Left lobe of liver (tissue), 2 donors: ENCODE results near the gene FOXP3. TPM values are rescaled to one million over a fixed set of nuclear protein-coding genes. Genes with fewer than 3 reads are reported as not detected.
A peak's percentile ranks its signal among the peaks of the same experiment; 100 is the strongest.

Experiments
- ATAC-seq: fragments of 200-7000 bp; cut with Tn5 transposase; one replicate; pipeline ENCODE4 v1.9.1; 2020; ENCODE audit warnings: mild to moderate bottlenecking, moderate library complexity
- DNase-seq: peaks from one replicate; pipeline ENCODE4 v3.0.0-alpha.2; 2020; ENCODE audit warnings: low spot score
- total RNA-seq: library from RNA; stranded (reverse); gene quantifications from one replicate; pipeline ENCODE4 v1.2.1, GENCODE V29; 2021
- donor health status: DM: no; HTN: no; CAD: no; lungs with moderate emphysema.
- donor health status: DM: no; HTN: yes; CAD: no.

The FOXP3 gene
- total RNA-seq, 1 donor from 2014 or later: 0.65 TPM

DNA sequence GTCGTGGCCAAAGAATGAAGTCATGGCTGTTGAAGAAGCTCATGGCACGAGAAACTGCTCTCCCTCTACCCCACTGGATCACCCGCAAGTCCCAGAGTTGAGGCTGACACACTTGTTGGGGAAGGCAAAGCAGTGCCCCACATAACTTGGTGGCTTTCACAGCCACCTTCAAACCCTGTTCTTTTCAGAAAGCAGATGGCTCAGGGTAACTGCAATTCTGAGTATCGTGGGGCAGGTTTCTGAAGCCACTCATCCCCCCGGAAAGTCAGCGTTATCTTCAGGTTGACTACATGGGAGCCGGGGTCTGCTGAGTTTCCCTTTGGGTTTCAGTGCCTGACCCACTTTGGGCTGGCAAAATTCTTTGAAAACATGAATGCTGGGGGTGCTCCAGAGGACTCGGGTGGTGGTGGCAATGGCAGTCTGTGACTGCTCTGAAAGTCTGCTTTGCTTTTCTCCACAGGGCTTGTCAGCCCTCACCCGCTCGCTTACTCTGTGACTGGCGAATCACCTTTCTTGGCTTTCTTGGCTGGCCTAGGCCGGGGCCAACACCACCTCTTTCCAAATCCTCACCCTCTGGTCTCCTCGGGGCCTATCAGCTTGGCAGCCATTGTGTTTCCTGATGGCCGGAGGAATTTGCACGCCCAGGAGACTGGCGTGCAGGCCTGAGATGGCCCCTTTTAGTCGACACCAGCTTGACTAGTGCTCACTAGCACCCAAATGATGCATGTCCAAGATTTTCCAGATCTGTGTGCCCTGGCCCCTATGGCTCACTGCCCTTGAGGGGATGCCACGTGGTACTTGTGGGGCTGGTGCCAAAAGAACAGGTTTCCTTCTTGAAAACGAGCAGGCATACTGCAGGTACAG lies 12.4 kb upstream of the FOXP3 start:
- ATAC-seq: no peak
- no peak for DNase-seq

- DNase-seq: no peak
Measured at GRCh38 chrX:49276207-49276606, 11.7 kb upstream of the FOXP3 start.

DNA sequence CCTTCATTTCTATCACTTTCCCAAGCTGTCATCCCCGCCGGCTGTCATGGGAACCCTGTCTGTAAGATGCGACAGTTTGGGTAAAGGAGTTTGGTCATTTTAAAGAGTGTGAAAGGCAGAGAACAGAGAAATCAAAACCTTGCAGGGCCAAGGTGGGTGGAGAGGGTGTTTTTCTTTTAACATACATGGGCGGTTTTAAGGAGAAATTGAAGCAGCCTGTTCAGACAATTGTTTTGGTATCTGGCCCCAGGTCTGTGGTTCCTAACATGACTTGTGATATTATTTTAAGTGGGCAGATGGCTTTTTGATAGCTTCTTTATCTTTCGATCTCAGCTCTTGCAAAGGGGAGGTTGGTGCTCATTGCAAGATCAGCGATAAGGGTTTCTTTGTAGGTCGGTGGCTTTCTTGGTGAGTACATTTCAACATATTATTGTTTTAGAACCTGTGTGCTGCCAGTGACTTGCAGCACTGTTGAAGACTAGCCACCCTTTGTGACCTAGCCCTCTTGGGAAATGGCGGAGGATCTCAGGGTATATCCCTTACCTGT lies 8.7 kb upstream of the FOXP3 start:
- ATAC-seq (no peak), DNase-seq (no peak)

More at GRCh38 chrX:49276207-49276606, 11.7 kb upstream of the FOXP3 start:
- ATAC-seq: no peak

- ATAC-seq (no peak), DNase-seq (no peak)
Measured at GRCh38 chrX:49272421-49272820, 7.9 kb upstream of the FOXP3 start.

DNA sequence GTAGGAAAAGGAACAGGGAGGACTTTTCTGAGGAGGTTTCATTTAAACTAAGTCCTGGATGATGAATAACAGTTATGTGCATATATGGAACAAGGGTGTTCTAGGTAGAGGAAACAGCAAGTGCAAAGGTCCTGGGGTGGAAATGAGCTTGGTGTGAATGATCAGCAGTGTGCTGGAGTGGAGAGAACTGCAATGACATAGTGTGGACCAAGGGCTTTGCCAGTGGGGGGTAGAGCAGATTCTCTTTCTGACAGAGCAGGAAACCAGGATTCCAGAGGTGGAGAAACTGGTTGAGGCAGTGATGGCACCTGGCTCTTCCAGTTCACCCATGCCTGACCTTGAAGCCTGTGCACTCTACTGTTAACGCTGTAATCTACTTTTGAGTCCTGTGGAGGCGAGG lies 6.8 kb upstream of the FOXP3 start:
- ATAC-seq (no peak), DNase-seq (no peak)

GRCh38 chrX:49270249-49270921 lies 5.9 kb upstream of the FOXP3 start:
- ATAC-seq: no peak
- DNase-seq: no peak

DNA sequence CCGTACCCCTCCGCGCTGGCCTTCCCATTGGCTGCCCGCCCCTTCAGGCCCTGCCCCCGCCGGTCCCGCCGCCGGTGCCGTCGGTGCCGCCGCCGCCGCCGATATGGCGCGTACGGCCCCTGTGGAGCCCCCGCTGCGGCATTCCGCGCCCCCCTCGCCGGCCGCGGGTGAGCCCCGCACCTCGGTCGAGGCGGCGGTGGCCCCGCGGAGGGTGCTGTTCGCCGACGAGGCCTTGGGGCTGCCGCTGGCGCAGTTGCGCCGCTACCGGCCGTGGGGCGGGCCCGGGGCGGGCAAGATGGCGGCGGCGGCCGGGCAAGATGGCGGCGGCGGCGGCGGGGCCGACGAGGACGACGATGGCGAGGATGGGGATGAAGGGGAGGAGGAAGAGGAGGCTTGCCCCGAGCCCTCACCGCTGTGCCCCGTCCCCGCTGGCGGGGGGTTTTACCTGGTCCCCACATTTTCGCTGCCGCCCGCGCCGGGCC lies 5.3 kb upstream of the FOXP3 start, which contains the start of gene PPP1R3F:
Gene PPP1R3F, plus strand, starts transcription at position 27 of the 482 bp plus-strand sequence. Its CDS starts 77 bp downstream, at position 104.
- ATAC-seq (peak; percentile 33), DNase-seq (no peak)

DNA sequence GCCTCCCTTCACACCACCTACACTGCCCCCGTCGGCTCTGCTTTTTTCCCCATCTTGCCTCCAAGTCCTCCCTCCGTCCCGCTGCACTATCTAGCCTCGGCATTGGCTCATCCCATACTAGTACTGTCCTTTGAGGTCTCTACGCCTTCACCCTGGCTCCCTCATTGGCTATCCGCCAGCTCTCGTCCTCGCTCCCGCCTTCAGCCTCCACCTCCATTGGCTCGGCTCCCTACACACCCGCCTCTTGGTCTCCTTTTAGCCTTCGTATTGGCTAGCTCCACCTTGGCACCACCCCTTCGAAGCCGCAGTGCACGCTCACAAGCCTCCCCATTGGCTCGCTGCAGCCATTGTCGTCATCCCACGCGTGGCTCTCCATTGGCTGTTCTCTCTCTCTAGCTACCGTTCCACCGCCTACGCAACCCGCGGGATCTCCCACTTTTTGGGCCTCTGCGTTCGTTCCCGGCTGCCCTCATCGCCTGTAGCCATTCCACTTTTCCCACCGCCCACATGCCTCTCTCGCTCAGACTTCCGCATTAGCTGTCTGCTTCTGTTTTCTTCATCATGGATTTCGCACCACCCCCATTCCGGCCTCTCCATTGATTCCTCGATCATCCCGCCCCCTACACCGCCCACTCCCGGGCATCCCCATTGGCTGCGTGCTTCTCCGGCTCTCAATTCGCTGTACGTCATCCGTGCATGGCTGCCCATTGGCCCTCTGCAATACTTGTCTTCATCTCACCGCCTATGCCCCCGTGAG lies 4.7 kb upstream of the FOXP3 start:
- peak; percentile 90 for ATAC-seq

DNA sequence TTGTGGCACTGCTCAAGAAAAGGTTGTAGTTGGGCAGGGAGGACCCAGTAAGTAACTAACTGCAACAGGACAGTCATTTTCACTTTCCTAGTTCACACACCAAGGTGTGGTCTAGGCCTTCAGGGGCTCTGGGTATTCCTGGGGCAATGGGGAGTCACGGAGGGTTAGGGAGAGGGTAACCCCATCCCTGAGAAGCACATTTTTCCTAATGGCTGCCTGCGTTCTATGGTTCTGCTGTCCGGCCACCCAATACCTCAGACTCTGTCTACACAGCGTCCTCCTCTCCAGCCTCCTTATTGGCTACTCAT lies 4.1 kb upstream of the FOXP3 start:
- DNase-seq: no peak
- ATAC-seq: no peak

More for the DNA sequence above, 4.7 kb upstream of the FOXP3 start:
- peak; percentile 96 for DNase-seq

DNA sequence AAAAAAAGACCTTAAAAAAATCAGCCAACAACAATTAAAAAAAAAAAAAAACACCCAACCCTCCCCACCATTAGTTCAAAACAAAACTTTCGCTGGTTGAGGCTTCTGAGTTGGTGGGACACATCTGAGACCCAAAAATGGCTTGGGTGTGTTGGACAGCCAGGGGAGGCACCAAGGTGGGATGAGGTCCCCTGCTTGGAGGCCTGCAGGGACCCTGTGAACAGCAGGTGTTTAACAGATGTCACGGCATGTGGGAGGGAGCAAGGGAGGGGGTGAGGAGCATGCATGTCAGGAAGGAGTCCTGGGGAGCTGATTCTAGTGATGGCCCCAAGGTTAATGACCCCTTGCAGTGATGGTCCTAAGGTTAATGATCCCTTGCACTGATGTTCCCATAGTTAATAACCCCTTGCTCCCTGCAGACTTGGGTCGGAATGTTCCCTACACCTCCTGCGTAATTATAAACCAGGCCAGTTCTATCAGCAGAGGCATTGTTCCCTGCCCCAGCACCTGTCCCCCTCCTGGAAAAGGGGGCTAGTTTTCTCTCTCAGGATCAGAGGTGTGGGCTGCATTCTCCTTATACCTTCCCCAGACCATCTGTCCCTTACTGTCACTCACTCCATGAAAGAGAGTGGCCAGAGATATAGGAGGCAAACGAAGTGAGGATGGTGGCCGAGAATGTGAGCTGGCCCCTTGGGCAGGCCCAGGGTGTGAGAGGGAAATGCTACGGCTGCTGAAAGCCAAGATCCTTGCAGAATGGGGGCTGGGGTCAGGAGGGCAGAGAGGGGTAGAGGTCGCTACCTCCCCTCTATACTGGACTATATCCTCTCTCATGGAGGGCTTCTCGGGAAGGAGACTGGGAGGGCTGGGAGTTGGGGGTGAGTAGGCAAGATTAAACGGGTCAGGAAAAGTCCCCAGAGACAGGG lies 2.3 kb upstream of the FOXP3 start:
- DNase-seq (no peak), ATAC-seq (no peak)

DNA sequence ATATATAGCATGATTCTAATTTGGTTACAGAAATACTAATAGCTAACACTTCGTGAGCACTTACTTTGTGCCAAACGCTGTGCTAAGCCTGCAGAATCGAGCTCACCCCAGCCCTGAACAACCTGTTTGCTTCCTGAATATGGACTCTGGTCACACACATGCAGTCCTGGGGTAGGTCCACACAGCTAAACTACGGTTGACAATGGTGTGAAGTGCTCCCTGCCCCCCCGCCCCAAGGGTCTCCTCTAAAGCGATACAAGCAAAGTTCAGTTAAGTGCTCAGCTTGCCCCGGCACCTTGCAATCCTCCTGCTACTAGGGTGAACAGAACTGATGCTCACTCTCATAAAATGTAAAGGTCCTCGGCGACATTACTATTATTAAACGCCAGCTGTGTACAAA lies 879 bp downstream of the FOXP3 start:
- no peak for DNase-seq
- no peak for ATAC-seq

DNA sequence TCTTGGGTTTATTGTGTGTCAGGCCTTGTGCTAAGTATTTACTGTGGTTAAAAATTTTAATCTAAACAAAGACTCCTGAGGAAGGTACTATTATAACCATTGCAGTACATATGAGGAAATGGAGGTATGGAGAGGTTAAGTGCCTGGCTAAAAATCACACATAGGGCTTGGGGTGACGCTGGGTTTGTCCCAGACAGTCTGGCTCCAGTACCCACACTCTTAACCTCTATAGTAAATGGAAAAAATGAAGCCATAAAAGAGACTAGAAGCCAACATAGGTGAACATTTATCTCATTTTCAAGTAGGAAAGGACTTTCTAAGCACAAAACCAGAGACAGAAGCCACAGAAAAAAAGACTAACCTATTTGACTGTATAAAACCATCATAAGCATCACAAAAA lies 1.9 kb downstream of the FOXP3 start:
- no peak for ATAC-seq

GRCh38 chrX:49260221-49260985 lies 4.1 kb downstream of the FOXP3 start:
- DNase-seq (no peak), ATAC-seq (no peak)

More for the DNA sequence above, 1.9 kb downstream of the FOXP3 start:
- DNase-seq: no peak

- ATAC-seq: peak; percentile 78
- DNase-seq: no peak
Measured at GRCh38 chrX:49258749-49259124, 5.8 kb downstream of the FOXP3 start.

DNA sequence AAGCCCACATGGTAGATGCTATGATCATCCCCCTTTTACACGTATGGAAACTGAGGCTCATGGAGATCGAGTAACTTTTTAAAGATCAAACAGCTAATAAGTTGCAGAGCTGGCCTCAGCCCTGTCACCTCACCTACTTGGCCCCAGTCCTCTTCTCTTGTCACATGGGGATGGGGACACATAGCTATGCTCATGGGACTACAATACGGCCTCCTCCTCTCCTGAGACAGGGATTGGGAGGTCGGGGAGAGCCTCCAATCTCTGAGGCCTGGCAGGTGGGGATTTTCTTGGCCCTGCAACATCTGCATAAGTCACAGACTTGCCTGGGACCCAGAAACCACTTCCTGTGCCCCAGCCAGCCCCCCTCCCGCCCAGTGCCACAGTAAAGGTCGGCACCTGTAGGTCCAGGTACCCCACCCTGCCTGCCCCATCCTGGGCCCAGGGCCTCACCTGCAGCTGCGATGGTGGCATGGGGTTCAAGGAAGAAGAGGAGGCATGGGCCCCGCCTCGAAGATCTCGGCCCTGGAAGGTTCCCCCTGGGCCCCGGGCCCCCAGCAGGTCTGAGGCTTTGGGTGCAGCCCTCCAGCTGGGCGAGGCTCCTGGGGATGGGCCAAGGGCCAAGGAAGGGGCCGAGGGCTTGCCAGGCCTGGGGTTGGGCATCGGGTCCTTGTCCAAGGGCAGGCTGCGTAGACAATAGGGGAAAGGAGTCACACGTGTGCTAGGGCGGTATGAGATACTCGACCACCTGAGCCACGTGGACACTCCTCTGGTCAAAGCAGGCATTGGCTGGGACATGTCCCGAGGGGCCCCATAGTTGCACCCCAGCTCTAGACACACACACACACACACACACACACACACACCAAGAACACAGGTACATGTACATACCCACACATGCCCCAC lies 6.4 kb downstream of the FOXP3 start:
- no peak for DNase-seq
- ATAC-seq: peak; percentile 57

DNA sequence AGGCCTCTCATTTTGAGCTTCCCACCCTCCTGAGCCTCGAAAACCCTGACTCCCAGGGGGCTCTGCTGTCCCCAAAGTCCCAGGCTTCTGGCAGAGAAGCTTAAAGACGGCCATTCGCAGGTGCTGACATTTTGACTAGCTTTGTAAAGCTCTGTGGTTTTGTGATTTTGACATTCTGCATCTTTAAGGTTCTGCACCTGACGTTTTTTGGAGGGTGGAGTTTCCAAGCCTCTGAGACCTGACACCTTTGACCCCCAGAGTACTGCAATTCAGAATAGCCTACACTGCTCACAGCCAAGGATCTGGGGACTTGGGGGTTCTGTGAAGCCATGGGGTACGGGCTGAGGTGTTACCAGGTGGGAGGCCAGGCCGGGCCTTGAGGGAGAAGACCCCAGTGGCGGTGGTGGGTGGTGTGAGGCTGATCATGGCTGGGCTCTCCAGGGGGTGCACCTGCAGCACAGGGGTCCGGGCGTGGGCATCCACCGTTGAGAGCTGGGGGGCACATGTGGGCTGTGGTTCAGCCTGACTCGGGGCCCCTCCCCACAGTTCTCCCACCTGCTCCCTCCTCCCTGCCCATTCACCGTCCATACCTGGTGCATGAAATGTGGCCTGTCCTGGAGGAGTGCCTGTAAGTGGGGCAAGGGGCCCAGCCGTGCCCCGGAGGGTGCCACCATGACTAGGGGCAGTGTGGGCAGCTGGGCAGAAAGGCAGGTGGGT lies 7.3 kb downstream of the FOXP3 start:
- DNase-seq (no peak), ATAC-seq (no peak)

DNA sequence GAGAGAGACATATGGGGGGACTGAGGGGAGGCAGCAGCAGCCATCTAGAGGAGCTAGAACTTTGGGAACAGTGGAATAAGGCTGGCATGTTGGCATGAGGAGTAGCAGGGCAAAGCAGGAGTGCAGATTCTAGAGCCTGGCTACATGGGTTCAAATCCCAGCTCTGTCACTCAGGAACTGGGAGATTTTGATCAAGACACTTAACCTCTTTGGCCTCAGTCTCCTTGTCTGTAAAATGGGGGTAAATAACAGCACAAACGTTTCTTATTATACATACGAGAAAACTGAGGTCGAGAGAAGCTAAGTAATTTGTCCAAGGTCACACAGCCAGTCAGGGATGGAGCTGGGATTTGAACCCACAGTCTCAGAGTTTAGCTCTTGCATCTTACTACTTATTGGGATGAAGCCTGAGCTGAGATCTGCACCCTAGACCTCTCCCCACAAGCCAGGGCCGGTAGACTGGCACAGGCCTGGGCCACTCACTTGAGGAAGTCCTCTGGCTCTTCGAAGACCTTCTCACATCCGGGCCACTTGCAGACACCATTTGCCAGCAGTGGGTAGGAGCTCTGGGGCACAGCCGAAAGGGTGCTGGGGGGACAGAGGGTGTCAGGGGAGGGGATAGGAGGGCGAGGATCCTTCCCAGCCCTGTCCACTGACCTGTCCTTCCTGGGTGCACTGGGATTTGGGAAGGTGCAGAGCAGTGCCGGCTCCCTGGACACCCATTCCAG lies 8.1 kb downstream of the FOXP3 start:
- no peak for ATAC-seq
- DNase-seq: no peak
